ENCODE data around the gene KLK1. TPM values are rescaled to one million over a fixed set of nuclear protein-coding genes. Genes with fewer than 3 reads are reported as not detected.

Gene KLK1
- total RNA-seq, 4 donors from 2014 or later: 0.82 TPM; not detected in 3

DNA sequence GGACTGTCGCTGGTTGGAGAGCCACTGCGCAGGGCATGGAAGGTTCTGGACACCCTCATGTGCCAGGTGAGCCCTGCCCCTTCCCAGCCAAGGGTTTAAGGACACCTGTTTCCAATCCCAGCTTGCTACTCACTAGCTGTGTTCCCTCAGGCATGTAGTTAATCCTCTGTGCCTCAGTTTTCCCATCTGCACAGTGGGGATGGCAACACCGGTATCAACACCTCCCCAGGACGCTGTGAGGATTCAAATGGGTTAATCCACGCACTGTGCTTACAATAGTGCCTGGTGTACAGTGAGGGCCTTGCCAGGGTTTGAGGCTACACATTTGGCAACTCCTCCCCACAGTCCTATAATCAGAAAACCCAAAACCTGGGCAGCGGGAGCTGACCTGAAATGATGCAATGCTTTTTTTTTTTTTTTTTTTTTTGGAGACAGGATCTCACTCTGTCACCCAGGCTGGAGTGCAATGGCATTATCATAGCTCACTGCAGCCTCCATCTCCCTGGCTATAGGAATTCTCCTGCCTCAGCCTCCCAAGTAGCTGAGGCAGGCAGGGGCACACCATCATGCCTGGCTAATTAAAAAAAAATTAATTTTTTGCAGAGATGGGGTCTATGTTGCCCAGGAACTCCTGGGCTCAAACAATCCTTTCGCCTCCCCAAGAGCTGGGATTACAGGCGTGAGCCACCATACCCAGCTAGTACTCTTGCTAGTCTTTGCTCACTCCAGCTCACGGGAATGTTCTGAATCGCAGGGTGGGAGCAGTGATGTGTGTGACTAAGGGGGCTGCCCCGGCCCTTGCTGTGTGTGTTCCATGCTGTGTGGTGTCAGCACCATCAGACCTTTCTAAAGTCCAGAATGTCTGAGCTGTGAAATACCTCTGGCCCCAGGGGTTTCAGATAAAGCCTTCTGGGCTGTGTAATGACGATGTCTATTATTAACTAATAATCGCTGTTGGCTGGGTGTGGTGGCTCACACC lies 31.0 kb downstream of the KLK1 start:
- H3K4me3 ChIP-seq: no peak overlapping the region
- H3K9me3 ChIP-seq: no peaks in the 10 kb centered on the region
- TF ChIP-seq CTCF (IDR thresholded peaks at IDR 0.05) (no peak), POLR2A (IDR thresholded peaks at IDR 0.05) (no peak)
- H3K36me3 ChIP-seq: no peaks in the 10 kb centered on the region
- H3K27ac ChIP-seq: no peak overlapping the region
- no peaks in the 10 kb centered on the region for H3K4me1 ChIP-seq
- H3K27me3 ChIP-seq: no peaks in the 10 kb centered on the region
- DNase-seq: no peak
- intact Hi-C loops (cut with DNase I; ENCODE audit: low total_unique reads): no loop called here

GRCh38 chr19:50791594-50792271 lies 31.9 kb downstream of the KLK1 start:
- no peak overlapping the region for H3K27ac ChIP-seq
- H3K4me1 ChIP-seq: no peaks in the 10 kb centered on the region
- H3K36me3 ChIP-seq: no peaks in the 10 kb centered on the region
- H3K9me3 ChIP-seq: no peaks in the 10 kb centered on the region
- intact Hi-C loops (cut with DNase I; ENCODE audit: low total_unique reads): no loop called here
- no peak overlapping the region for H3K4me3 ChIP-seq
- DNase-seq: no peak
- TF ChIP-seq POLR2A (IDR thresholded peaks at IDR 0.05): no peak
- no peaks in the 10 kb centered on the region for H3K27me3 ChIP-seq

DNA sequence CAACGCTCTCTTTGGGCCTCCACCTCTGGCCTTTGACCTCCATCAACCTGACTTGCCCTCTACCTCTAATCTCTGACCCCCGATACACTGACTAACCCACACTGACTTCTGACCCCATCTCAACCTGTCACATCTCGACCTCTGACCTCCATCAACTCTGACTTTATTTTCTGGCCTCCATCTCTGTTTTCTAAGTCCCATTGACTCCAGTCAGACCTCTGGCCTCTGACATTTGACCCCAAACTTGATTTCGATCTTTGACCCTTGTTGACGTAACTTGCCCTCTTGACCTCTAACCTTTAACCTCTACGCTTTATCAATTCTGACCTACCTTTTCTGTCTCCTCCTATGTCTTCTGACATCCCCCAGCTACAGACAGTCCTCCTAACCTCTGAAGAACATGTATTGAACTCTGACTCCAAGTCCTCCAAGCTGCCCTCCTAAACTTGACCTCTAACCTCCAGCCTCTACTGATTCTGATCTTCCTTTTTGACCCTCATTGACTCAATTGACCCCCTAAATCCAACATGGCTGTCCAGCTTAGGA lies 32.6 kb downstream of the KLK1 start:
- H3K4me1 ChIP-seq: no peaks in the 10 kb centered on the region
- no peaks in the 10 kb centered on the region for H3K36me3 ChIP-seq
- DNase-seq: no peak
- H3K9me3 ChIP-seq: no peaks in the 10 kb centered on the region
- TF ChIP-seq POLR2A (IDR thresholded peaks at IDR 0.05): no peak
- no peak for TF ChIP-seq CTCF (IDR thresholded peaks at IDR 0.05)
- intact Hi-C loops (cut with DNase I; ENCODE audit: low total_unique reads): no loop called here
- no peak overlapping the region for H3K4me3 ChIP-seq
- H3K27me3 ChIP-seq: no peaks in the 10 kb centered on the region
- H3K27ac ChIP-seq: no peak overlapping the region

DNA sequence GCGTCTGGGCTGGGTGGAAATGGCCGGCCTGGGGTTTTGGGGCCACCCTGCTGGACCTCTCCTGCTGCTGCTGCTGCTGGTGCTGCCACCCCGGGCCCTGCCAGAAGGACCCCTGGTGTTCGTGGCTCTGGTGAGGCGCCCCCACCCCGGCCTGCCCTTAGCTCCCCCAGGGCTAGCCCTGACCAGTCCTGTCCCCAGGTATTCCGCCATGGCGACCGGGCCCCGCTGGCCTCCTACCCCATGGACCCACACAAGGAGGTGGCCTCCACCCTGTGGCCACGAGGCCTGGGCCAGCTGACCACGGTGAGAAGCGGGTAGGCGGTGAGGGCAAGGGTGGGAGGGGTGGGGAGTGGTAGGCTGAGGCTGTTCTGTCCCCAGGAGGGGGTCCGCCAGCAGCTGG lies 33.2 kb downstream of the KLK1 start, which contains the start of gene ACP4:
ACP4 (plus strand) TSS at position 20 of the 400 bp plus-strand sequence; CDS start at position 20, 0 bp downstream.
- no peak for TF ChIP-seq POLR2A (IDR thresholded peaks at IDR 0.05)
- no peak for TF ChIP-seq CTCF (IDR thresholded peaks at IDR 0.05)
- intact Hi-C loops (cut with DNase I; ENCODE audit: low total_unique reads): no loop called here
- no peaks in the 10 kb centered on the region for H3K4me1 ChIP-seq
- no peaks in the 10 kb centered on the region for H3K27me3 ChIP-seq
- no peaks in the 10 kb centered on the region for H3K9me3 ChIP-seq
- H3K4me3 ChIP-seq: no peak within 1 kb of the TSS
- no peaks in the 10 kb centered on the region for H3K36me3 ChIP-seq
- no peak for DNase-seq
- H3K27ac ChIP-seq: no peak within 1 kb of the TSS

DNA sequence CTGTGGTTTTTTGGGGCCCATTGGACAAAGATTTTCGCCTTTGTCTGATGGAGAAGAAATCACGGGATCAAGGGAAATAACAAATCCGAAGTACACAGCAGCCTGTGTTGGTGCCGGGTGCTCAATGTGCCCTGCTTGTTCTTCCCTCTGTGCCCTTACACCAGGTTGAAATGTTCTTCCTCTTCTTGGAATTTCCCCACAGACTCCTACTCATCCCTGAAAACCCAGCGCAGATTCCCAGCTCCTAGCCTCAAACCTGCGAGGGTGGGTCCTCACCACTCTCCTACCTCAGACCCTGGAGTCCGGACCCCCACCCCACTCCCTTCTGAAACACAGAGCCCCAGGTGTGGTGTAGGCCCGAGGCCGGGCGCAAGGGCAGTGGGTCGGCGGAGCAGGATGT lies 38.3 kb downstream of the KLK1 start:
- DNase-seq: no peak
- peaks cover 0 to under 1% of the 10 kb centered on the region in 2 donors for H3K27me3 ChIP-seq
- intact Hi-C loops (cut with DNase I; ENCODE audit: low total_unique reads): loop anchor here (10.0 kb wide), 1 partner anchor 411 kb away; the partner anchor contains the start of gene NR1H2

More for the DNA sequence above, 38.3 kb downstream of the KLK1 start:
- H3K9me3 ChIP-seq: no peaks in the 10 kb centered on the region
- no peak overlapping the region for H3K4me3 ChIP-seq
- no peaks in the 10 kb centered on the region for H3K4me1 ChIP-seq
- no peaks in the 10 kb centered on the region for H3K36me3 ChIP-seq
- no peak overlapping the region for H3K27ac ChIP-seq
- TF ChIP-seq POLR2A (IDR thresholded peaks at IDR 0.05) (no peak), CTCF (IDR thresholded peaks at IDR 0.05) (no peak)
